GM23338 (cell line): ENCODE measurements around the gene PPHLN1. TPM values are rescaled to one million over a fixed set of nuclear protein-coding genes. Genes with fewer than 3 reads are reported as not detected.
"Not testable (repeated sequence)": the region's sequence is repeated elsewhere in the genome, so short reads cannot be mapped to it uniquely, and the experiment has no call there.

Source experiments
- ATAC-seq: fragments of 200-7000 bp; cut with Tn5 transposase; 3 replicates; pipeline ENCODE4 v1.9.1; 2020
- DNase-seq: peaks from one replicate; pipeline ENCODE4 v3.0.0-alpha.2; 2015; ENCODE audit warnings: low spot score
- H2AFZ ChIP-seq: fragments of 200-600 bp; sonication (generic); 2 replicates; pipeline ENCODE4 v1.8.0; 2016; ENCODE audit warnings: antibody characterized with exemption, mild to moderate bottlenecking, moderate library complexity
- H3F3A ChIP-seq: fragments of 200-600 bp; sonication (generic); replicated peaks from 2 replicates; pipeline ENCODE4 v1.8.0; 2017; ENCODE audit warnings: antibody characterized with exemption, mixed run types, low read depth
- H3K27ac ChIP-seq: fragments of 200-600 bp; sonication (generic); 2 replicates; pipeline ENCODE4 v1.6.1; 2016; ENCODE audit warnings: low read depth
- H3K27me3 ChIP-seq: fragments of 200-600 bp; sonication (generic); 2 replicates; pipeline ENCODE4 v1.8.0; 2016; ENCODE audit warnings: mild to moderate bottlenecking, mixed run types, moderate library complexity; ENCODE audit not compliant: insufficient read depth
- H3K36me3 ChIP-seq: fragments of 200-600 bp; sonication (generic); 2 replicates; pipeline ENCODE4 v1.8.0; 2016; ENCODE audit warnings: mild to moderate bottlenecking; ENCODE audit not compliant: insufficient read depth
- H3K4me1 ChIP-seq: fragments of 200-600 bp; sonication (generic); 2 replicates; pipeline ENCODE4 v1.8.0; 2016; ENCODE audit warnings: mild to moderate bottlenecking, moderate library complexity; ENCODE audit not compliant: insufficient read depth
- H3K4me2 ChIP-seq: fragments of 200-600 bp; sonication (generic); 2 replicates; pipeline ENCODE4 v1.7.1; 2017; ENCODE audit warnings: mixed run types
- H3K4me3 ChIP-seq: fragments of 200-600 bp; sonication (generic); 2 replicates; pipeline ENCODE4 v1.6.1; 2016; ENCODE audit warnings: mixed run types
- H3K79me2 ChIP-seq: fragments of 200-600 bp; sonication (generic); replicated peaks from 2 replicates; pipeline ENCODE4 v1.8.0; 2017; ENCODE audit warnings: mild to moderate bottlenecking; ENCODE audit not compliant: insufficient read depth
- H3K9me2 ChIP-seq: fragments of 200-600 bp; sonication (generic); 2 replicates; pipeline ENCODE4 v1.8.0; 2017; ENCODE audit not compliant: insufficient read depth
- H4K20me1 ChIP-seq: fragments of 200-600 bp; sonication (generic); replicated peaks from 2 replicates; pipeline ENCODE4 v1.8.0; 2017; ENCODE audit warnings: mild to moderate bottlenecking; ENCODE audit not compliant: insufficient read depth
- H3K27ac Mint-ChIP-seq: 2 replicates; pipeline ENCODE4 v1.8.0; 2020; ENCODE audit warnings: inconsistent platforms, mild to moderate bottlenecking, moderate library complexity, mixed read lengths
- H3K27me3 Mint-ChIP-seq: 3 replicates; pipeline ENCODE4 v1.8.0; 2022; ENCODE audit warnings: low read depth, mild to moderate bottlenecking, moderate library complexity, mixed read lengths, inconsistent platforms; ENCODE audit not compliant: insufficient read depth, poor library complexity
- H3K36me3 Mint-ChIP-seq: 3 replicates; pipeline ENCODE4 v1.8.0; 2021; ENCODE audit warnings: low read depth, mild to moderate bottlenecking, inconsistent platforms, moderate library complexity, mixed read lengths
- H3K4me1 Mint-ChIP-seq: 3 replicates; pipeline ENCODE4 v1.8.0; 2020; ENCODE audit warnings: mild to moderate bottlenecking, inconsistent platforms, mixed read lengths
- H3K4me3 Mint-ChIP-seq: 3 replicates; pipeline ENCODE4 v1.8.0; 2021; ENCODE audit warnings: moderate library complexity, mild to moderate bottlenecking, inconsistent platforms, mixed read lengths
- H3K9me3 Mint-ChIP-seq: 3 replicates; pipeline ENCODE4 v1.8.0; 2020; ENCODE audit warnings: moderate library complexity, mild to moderate bottlenecking, inconsistent platforms, mixed read lengths
- ETS1 ChIP-seq: IDR thresholded peaks from 2 replicates; pipeline ENCODE4 v1.6.1; 2016; ENCODE audit warnings: antibody characterized with exemption
- EZH2 ChIP-seq: fragments of 200-600 bp; sonication (generic); IDR thresholded peaks from one replicate; pipeline ENCODE4 v1.8.0; 2017; ENCODE audit warnings: antibody characterized with exemption, mild to moderate bottlenecking, low read depth; ENCODE audit not compliant: unreplicated experiment
- EZH2phosphoT487 ChIP-seq: fragments of 200-600 bp; sonication (generic); IDR thresholded peaks from one replicate; pipeline ENCODE4 v1.8.1; 2018; ENCODE audit warnings: antibody characterized with exemption; ENCODE audit not compliant: unreplicated experiment
- JUNB ChIP-seq: IDR thresholded peaks from one replicate; pipeline ENCODE4 v1.6.1; 2016; ENCODE audit warnings: antibody characterized with exemption; ENCODE audit not compliant: unreplicated experiment
- POLR2AphosphoS5 ChIP-seq: IDR thresholded peaks from 2 replicates; pipeline ENCODE4 v1.6.1; 2016; ENCODE audit warnings: antibody characterized with exemption, low read depth
- REST ChIP-seq: IDR thresholded peaks from one replicate; pipeline ENCODE4 v1.6.1; 2018; ENCODE audit warnings: antibody characterized with exemption; ENCODE audit not compliant: unreplicated experiment
- STAT1 ChIP-seq: IDR thresholded peaks from one replicate; pipeline ENCODE4 v1.6.1; 2016; ENCODE audit warnings: antibody characterized with exemption; ENCODE audit not compliant: unreplicated experiment
- ZNF331 ChIP-seq: fragments of 250-450 bp; sonication (Bioruptor Pico); IDR thresholded peaks from 2 replicates; pipeline ENCODE4 v1.5.0; 2020; ENCODE audit warnings: low read depth, mild to moderate bottlenecking, moderate library complexity
- polyA plus RNA-seq: library from polyadenylated mRNA; unstranded; fragments of >200 nt; fragmentation: Nextera tagmentation; extraction: Ambion mirVana; gene quantifications from 2 replicates; pipeline ENCODE4 v1.2.1, GENCODE V29; 2016
- total RNA-seq: library from RNA; depleted of rRNA; stranded (reverse); fragments of >200 nt; shearing (Covaris generic); gene quantifications from 2 replicates; pipeline ENCODE4 v1.2.3, GENCODE V29; 2014
- TF ChIP-seq, protein P1 (sequence below), 2 experiments: fragments of 200-600 bp in 1 of 2; sonication (generic) in 1 of 2; conservative IDR thresholded peaks; 2 replicates each; pipeline versions ENCODE4 v1.5.1 to v1.6.1; 2016 to 2017; ENCODE audit warnings: antibody characterized with exemption in 2 of 2, low read depth in 2 of 2, mild to moderate bottlenecking in 2 of 2, moderate library complexity in 1 of 2

PPHLN1 gene
- total and polyA plus RNA-seq, 2 experiments from 2014 or later = 93.0 to 103 TPM

DNA sequence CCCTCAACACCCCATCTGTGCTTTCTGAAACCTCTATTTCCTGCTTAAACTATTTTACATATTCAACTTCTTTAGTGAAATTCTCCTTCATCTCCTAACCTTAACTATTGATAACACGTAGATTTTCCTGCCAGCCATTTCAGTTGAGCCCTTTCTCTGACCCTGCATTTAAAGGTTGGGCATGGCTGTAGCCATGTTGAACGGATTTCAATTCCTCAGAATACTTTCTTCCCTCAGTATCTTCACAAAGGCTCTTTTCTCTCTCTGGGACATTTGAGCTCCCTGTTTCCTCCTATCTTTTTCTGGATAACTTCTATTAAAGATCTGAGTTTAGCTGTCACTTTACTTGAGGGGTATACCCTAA lies 1.2 kb downstream of the PPHLN1 start (continued):
- no peak for TF ChIP-seq EZH2phosphoT487
- TF ChIP-seq POLR2AphosphoS5 = no peak
- no peak for TF ChIP-seq JUNB
- no peak for TF ChIP-seq ZNF331 (CRISPR knock-in tag)
- TF ChIP-seq, protein P1, sequence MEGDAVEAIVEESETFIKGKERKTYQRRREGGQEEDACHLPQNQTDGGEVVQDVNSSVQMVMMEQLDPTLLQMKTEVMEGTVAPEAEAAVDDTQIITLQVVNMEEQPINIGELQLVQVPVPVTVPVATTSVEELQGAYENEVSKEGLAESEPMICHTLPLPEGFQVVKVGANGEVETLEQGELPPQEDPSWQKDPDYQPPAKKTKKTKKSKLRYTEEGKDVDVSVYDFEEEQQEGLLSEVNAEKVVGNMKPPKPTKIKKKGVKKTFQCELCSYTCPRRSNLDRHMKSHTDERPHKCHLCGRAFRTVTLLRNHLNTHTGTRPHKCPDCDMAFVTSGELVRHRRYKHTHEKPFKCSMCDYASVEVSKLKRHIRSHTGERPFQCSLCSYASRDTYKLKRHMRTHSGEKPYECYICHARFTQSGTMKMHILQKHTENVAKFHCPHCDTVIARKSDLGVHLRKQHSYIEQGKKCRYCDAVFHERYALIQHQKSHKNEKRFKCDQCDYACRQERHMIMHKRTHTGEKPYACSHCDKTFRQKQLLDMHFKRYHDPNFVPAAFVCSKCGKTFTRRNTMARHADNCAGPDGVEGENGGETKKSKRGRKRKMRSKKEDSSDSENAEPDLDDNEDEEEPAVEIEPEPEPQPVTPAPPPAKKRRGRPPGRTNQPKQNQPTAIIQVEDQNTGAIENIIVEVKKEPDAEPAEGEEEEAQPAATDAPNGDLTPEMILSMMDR (conservative IDR thresholded peaks at IDR 0.05; ENCODE audit: low read depth in 2 of 2) = no peak
- no peak for TF ChIP-seq STAT1
- TF ChIP-seq REST = no peak
- TF ChIP-seq ETS1 = no peak
- no peak for TF ChIP-seq EZH2

GRCh38 chr12:42330097-42330496 lies 4.1 kb downstream of the PPHLN1 start:
- not testable (repeated sequence) for H3K27ac ChIP-seq, H3K9me3 Mint-ChIP-seq, H3K9me2 ChIP-seq, DNase-seq, H3K36me3 Mint-ChIP-seq, H3K36me3 ChIP-seq, H2AFZ ChIP-seq, ATAC-seq, H3K4me3 ChIP-seq, H3F3A ChIP-seq, H3K27ac Mint-ChIP-seq, H3K27me3 ChIP-seq, H3K4me3 Mint-ChIP-seq, H3K4me2 ChIP-seq
- H3K4me1 ChIP-seq = peaks cover 33% of the 10 kb centered on the region; the same call in 1 of the 2 replicates
- peaks cover 14% of the 10 kb centered on the region for H3K27me3 Mint-ChIP-seq
- peaks cover 56% of the 10 kb centered on the region for H4K20me1 ChIP-seq
- H3K4me1 Mint-ChIP-seq = peaks cover 41% of the 10 kb centered on the region
- H3K79me2 ChIP-seq = peaks cover 90% of the 10 kb centered on the region
